CD4-positive, alpha-beta T cell treated with Interleukin-15 for 1 hour (primary cell): ENCODE measurements around the gene THAP8.
"Not testable (repeated sequence)": the region's sequence is repeated elsewhere in the genome, so short reads cannot be mapped to it uniquely, and the experiment has no call there.

Source experiments
- DNase-seq: peaks from one replicate; pipeline ENCODE4 v3.0.0-alpha.2; 2020

Gene THAP8

DNA sequence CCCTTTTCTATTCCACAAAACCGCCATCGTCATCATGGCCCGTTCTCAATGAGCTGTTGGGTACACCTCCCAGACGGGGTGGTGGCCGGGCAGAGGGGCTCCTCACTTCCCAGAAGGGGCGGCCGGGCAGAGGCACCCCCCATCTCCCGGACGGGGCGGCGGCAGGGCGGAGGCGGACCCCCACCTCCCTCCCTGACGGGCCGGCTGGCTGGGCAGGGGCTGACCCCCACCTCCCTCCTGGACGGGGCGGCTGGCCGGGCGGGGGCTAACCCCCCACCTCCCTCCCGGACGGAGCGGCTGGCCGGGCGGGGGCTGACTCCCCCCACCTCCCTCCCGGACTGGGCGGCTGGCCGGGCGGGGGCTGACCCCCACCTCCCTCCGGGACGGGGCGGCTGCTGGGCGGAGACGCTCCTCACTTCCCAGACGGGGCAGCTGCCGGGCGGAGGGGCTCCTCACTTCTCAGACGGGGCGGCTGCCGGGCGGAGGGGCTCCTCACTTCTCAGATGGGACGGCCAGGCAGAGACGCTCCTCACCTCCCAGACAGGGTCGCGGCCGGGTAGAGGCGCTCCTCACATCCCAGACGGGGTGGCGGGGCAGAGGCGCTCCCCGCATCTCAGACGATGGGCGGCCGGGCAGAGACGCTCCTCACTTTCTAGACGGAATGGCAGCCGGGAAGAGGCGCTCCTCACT is 14.9 kb upstream of the THAP8 start:
- not testable (repeated sequence) for DNase-seq

DNA sequence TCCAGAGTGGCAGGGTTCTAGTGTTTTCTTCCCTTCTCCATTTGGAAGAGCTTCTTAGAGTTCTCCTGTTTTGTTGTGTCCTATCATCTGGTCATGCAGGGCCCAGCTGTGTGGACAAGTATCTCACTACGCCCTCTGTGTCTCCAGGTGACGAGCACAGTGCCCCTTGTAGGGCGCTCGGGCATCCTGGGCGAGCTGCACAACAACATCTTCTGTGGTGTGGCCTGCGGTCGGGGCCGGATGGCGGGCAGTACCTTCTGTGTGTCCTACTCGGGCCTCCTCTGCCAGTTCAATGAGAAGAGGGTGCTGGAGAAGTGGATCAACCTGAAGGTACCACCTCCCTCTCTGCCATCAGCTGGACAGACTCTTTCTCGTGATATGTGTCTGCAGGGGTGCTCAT is 13.6 kb upstream of the THAP8 start:
- no peak for DNase-seq

- DNase-seq: no peak
Measured at GRCh38 chr19:36064826-36065225, 10.7 kb upstream of the THAP8 start.

- DNase-seq: no peak
Measured at GRCh38 chr19:36061367-36061766, 7.3 kb upstream of the THAP8 start.

GRCh38 chr19:36060430-36060829 is 6.3 kb upstream of the THAP8 start:
- no peak for DNase-seq

- DNase-seq: no peak
Measured at GRCh38 chr19:36059180-36059910, 5.3 kb upstream of the THAP8 start.

GRCh38 chr19:36058481-36059179 is 4.5 kb upstream of the THAP8 start:
- DNase-seq: no peak

GRCh38 chr19:36054733-36055686 is 925 bp upstream of the THAP8 start, which contains the start of gene WDR62:
TSS of gene WDR62 (plus strand) at chr19:36054897. CDS start at chr19:36054972, 75 bp downstream.
- peak; percentile 93 for DNase-seq

DNA sequence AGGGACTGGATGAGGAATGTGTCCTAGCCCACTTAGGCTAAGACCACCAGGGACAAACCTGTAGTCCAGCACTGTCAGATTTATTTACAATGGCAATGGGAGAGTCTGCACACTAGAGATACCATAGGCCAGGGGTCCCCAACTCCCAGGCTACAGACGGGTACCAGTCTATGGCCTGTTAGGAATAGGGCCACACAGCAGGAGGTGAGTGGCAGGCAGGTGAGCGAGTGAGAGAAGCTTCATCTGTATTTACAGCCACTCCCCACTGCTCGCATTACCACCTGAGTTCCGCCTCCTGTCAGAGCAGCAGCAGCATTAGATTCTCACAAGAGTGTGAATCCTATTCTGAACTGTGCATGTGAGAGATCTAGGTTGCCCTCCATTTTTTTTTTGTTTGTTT is 2.4 kb downstream of the THAP8 start:
- DNase-seq: no peak

- no peak for DNase-seq
Measured at GRCh38 chr19:36051236-36051635, 2.8 kb downstream of the THAP8 start.

DNA sequence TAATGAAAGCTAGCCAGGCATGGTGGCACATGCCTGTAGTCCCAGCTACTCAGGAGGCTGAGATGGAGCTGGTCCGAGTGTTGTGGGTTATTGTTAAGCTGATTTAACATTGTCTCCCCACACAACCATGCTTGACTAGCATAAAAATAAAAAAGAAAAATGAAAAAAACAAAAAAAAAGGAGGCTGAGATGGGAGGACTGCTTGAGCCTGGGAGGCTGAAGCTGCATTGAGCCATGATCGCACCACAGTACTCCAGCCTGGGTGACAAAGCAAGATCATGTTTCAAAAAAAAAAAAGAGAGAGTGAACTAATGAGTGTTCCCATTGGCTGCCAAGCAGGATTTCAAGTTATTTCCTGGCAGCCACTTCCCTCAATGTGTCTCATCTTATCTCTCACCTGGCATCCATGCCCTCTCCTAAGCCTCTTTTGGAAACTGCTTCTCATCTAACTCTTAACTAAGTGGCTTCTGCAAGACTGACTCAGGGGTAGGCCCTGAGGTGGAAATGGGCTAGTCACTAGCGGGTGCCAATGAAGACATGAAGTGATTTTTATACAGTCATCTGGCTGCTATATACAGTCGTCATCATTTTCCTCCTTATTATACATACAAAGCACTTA is 4.9 kb downstream of the THAP8 start:
- no peak for DNase-seq

DNA sequence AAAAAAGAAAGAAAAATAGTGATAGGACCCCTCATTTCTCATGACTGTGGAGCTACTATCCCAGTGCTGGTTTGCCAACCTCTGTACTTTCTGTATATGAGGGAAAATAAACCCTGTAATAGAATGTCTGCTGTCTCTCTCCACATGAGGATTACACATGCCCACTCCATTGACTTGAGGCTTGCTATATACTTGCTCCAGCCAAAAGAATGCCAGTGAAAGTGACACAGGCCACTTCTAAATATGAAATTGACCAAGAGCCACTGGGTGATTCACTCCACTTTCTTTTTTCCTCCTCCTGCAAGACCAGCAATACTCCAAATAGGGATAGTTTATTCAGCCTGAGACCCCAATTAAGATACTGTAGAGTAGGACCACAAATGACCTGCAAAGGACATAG is 6.2 kb downstream of the THAP8 start:
- no peak for DNase-seq

DNA sequence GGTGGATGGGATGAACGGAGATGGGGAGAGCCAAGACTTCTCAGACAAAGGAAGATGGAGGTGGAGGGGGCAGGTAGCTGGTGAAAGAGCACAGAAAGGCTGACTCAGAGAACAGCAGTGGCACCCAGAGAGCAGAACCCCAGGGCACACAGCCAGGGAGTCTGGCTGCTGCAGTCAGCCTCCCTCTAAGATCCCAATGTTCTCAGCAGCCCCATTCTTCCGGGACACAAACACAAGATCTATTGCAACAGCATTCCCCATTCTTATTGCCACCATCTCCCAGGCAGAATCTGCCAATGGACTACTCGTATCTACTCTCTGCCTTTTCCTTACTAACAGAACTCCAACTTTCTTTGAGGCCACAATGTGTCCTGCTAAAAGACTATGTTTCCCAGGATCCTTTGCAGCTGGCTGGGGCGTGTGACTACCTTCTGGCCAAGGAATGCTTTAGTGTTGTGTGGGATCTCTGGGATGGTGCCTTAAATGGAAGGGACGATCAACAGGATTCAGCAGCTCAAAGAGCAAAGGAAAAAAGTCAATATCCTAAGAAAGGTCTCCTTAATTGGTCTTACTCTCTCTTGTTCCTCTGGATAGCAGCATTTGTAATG is 7.5 kb downstream of the THAP8 start:
- DNase-seq: no peak

DNA sequence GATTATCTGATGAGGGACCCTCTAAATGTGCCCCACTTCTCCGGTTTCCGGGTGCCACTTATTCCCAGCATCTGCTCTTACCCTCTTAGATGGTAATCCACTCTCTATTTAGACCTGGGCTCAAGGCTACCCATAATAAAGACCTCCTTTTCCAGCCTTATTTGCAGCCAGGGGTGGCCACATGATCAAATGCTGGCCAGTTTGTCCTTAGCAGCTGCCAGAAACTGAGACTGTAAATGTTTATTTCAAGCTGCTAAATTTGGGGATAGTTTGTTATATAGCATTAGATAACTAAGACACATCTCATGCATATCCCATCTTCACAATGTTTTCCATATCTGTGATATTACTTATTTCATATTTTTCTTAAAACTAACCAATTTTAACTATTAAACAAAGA is 10.1 kb downstream of the THAP8 start:
- no peak for DNase-seq

DNA sequence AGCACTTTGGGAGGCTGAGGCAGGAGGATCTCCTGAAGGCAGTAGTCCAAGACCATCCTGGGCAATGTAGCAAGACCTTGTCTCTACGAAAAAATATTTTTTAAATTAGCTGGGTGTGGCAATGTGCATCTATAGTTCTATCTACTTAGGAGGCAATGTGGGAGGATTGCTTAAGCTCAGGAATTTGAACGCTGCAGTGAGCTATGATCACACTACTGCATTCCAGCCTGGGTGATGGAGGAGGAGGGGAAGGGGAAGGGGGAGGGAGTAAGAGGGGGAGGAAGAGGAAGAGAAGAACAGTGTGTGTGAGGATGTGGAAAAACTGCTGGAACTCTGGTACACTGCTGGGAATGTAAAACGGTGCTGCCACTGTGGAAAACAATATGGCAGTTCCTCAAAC is 12.3 kb downstream of the THAP8 start:
- no peak for DNase-seq

DNA sequence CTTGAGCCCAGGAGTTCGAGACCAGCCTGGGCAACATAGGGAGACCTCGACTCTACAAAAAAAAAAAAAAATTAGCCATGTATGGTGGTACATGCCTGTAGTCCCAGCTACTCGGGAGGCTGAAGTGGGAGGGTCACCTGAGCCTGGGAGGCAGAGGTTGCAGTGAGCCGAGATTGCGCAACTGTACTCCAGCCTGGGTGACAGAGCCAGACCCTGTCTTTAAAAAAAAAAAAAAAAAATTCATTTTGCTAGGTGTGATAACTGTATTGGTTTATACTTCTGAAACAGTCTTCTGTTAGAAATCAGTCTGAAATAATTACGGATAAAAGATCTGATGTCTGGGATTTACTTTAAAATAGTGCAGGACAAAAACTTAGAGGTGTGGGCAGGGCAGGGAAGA is 13.0 kb downstream of the THAP8 start:
- DNase-seq: not testable (repeated sequence)

DNA sequence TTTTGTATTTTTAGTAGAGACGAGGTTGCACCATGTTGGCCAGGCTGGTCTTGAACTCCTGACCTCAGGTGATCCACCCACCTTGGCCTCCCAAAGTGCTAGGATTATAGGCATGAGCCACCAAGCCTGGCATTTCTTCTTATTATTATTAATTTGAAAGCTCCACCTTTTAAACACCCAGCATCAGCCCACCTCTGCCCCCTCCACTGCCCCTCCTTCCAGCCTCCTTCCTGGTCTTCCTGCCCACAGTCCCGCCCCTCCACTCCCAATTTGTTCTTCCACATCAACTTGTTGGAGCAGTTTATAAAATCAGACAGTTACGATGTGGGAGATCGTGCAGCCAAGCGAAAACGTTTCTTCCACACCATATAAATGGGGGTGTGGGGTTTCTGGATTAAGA is 13.6 kb downstream of the THAP8 start:
- DNase-seq: no peak

DNA sequence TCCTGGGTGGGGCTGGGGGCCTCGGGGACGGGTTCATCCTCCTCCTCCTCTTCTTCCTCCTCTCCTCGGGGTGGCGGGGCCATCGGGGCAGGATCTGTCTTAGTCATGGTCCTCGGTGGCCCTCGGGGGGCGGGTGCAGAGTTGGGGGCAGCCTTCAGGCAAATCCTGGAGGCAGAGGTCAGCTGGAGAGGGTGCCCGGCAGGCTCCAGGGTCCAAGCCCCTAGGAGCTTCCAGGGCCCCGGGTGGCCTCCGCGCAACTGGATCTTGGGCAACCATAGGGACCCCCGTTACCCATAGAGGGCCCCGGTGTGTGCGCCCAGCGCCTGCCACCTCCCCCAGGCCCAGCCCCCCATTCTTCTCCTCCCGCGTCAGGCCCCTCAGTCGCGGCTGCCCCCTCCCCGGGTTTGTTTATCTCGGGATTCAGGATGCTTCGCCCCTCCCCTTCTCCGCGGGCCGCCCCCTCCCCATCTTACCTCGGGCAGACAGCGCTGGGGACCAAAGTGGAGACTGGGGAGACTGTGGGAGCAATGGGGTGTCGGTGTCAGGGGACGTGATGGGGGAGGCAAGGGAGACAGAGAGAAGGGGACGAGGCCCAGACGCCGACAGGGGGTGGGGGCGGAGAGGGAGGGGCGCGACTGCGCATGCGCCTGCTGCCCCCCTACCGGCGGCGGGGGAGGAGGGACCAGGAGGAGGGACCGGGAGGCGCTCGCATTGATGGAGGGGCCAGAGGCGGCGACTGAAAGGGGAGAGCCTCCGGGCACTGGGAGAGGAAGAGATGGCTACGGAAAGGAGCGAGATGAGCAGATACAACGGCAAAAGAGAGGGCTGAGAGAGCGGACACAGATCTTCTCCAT is 21.6 kb downstream of the THAP8 start, which contains the start of gene CLIP3:
TSS of gene CLIP3 (minus strand) at position 623 of the 854 bp plus-strand sequence. CDS start at position 107, 516 bp downstream.
- DNase-seq: peak; percentile 46

DNA sequence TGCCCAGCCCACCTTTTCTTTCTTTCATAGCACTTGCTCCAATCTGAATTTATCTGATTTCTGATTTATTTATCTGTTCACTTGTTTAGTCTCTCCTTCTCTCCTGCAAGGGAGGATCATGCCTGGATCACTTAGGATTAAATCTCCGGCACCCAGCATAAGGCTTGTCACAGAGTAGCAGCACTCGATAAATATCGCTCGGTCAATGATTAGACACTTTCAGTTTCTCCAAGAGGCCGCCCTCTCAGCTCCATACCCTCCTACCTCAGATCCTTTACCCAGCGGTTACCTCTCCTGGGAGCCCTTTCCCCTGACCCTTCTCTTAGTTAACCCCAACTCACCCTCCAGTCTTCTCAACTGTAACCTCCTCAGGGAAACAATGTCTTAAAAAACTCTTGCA is 22.8 kb downstream of the THAP8 start:
- DNase-seq: no peak

GRCh38 chr19:36030264-36031148 is 23.6 kb downstream of the THAP8 start:
- DNase-seq: no peak
